Measurements from ENCODE around the gene LATS1. TPM values are rescaled to one million over a fixed set of nuclear protein-coding genes. Genes with fewer than 3 reads are reported as not detected.
"Not testable (repeated sequence)": the region's sequence is repeated elsewhere in the genome, so short reads cannot be mapped to it uniquely, and the experiment has no call there.

The LATS1 gene
- total RNA-seq, 1 experiment from 2014 or later = 13.5 TPM

DNA sequence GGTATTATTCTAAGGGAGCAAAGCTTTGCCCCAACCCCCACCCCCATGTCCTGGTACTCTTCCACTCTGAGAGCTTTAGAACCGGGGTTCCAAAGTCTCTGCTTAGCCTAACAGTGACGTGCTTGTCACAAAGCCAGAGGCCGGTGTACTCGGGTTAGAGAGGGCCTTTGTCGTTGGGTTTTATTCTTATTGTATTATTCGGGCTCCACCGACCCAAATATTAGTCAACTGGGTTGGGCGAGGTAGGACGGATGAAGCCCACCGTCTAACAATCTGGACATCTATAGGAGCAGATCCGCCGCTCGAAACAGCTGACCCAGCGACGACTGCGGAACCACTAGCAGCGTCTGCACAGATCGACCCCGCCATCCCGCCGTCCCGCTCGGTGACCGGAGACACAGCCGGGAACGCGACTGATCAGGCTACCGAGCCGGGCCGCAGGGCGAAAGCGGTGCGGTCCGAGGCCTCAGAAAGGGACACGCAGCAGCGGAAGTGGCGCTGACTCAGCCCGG lies 31.2 kb upstream of the LATS1 start:
- not testable (repeated sequence) for H3K36me3 ChIP-seq (replicated peaks; ENCODE audit: control insufficient read depth, insufficient read depth, low read length); H3K27me3 ChIP-seq (ENCODE audit: control insufficient read depth, insufficient read depth, low read length); DNase-seq
- H3K4me3 ChIP-seq (ENCODE audit: insufficient read depth, low read depth, low read length) = peak overlapping the region; percentile 100

DNA sequence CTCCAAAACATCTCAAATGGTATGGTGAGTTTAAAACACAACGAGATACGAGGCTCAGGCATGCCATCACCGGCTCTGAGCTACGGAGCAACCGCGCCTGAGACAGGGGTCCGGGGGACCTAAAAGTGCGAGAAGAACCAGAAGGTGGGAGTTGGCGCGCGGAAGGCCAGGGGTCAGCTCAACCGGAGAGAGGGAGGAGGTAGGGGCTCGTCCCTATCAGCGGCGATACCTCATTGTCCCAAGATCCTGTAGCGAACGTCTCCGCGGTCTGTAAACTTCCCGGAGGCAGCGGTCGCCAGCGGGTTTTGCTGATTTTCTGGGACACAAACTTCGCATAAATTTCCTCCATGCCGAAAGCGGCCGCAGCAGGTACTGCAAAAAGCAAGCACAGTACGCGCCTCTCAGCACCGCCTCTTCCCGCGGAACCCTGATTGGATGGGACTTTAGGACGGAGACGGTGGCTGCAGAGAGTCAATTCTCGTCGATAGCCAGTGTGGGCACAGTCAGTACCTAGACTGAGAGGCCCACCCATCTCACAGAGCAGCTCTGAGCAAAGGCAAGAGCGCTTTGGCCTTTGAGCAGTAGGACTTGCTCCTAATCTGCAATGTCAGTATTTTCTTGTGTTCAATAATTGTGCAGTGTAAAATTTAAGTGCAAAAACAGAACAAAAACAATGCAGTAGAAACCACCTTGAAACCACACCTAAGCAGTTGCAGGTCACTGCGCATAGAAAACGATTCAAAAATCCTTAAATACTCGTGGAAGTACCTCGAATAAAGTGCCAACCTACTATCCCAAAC lies 28.4 kb upstream of the LATS1 start, which contains the start of gene NUP43:
Gene NUP43 (minus strand): TSS at position 383 of the 800 bp plus-strand sequence. CDS start 34 bp downstream, at position 349.
- peak within 1 kb of the TSS; percentile 94 for H3K4me3 ChIP-seq (ENCODE audit: insufficient read depth, low read depth, low read length)
- peaks cover 6% of the 10 kb centered on the region for H3K36me3 ChIP-seq (replicated peaks; ENCODE audit: control insufficient read depth, insufficient read depth, low read length)
- no peaks in the 10 kb centered on the region for H3K27me3 ChIP-seq (ENCODE audit: control insufficient read depth, insufficient read depth, low read length)
- DNase-seq = peak; percentile 89

DNA sequence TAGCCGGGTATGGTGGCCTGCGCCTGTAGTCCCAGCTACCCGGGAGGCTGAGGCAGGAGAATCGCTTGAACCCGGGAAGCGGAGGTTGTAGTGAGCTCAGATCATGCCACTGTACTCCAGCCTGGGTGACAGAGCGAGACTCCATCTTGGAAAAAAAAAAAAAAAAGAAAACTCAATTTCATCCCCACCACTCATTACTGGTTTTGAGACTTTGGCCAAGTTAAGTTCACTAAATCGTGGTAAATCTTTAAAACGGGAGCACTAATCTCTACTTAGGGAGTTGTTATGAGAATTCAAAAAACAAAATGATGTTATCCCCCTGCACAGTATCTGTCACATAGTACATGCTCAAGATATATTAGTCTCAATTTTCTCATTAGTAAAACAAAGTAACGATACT lies 27.4 kb upstream of the LATS1 start:
- H3K27me3 ChIP-seq (ENCODE audit: control insufficient read depth, insufficient read depth, low read length); DNase-seq; H3K36me3 ChIP-seq (replicated peaks; ENCODE audit: control insufficient read depth, insufficient read depth, low read length): not testable (repeated sequence)
- H3K4me3 ChIP-seq (ENCODE audit: insufficient read depth, low read depth, low read length) = peak overlapping the region; percentile 94; the same call in 1 of the 2 replicates

DNA sequence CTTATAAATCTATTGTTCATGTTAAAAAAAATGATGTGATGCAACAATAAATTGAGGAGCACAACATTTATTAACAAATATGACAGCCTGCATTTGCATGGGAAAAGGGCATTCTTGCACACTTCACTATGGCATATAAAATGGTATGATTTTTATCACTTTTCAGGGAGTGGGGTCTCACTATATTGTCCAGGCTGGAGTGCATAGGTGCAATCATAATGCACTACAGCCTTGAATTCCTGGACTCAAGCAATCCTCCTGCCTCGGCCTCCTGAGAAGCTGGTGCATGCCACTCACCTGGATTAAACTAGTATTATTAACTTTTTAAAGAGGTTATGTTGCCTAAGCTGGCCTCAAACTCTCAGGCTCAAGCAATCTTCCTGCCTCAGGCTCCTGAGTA lies 17.0 kb upstream of the LATS1 start:
- H3K4me3 ChIP-seq (ENCODE audit: insufficient read depth, low read depth, low read length) = no peak overlapping the region
- H3K36me3 ChIP-seq (replicated peaks; ENCODE audit: control insufficient read depth, insufficient read depth, low read length) = peaks cover 20% of the 10 kb centered on the region
- no peaks in the 10 kb centered on the region for H3K27me3 ChIP-seq (ENCODE audit: control insufficient read depth, insufficient read depth, low read length)
- DNase-seq = no peak

DNA sequence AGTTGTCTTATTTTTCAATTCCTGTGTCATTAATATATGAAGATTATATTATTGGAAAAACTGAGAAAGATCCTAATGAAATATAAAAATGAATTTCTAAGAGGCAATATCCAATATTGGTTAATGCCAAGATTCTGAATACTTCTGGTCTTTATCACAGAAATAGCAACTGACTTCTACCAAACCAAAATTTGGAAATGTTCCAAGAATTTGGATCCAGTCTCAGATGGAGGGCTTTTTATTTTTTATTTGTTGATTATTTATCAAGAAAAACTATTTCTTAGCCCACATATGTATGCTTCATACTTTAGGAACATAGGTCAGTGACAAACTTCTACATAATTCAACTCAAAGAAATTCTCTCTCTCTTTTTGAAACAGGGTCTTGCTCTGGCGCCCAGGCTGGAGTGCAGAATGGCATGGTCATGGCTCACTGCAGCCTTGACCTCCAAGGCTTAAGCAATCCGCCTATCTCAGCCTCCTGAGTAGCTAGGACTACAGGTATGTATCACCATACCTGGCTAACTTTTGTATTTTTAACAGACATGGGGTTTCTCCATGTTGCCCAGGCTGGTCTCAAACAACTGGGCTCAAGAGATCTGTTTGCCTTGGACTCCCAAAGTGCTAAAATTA lies 15.3 kb upstream of the LATS1 start:
- Histone ChIP-seq H3K27me3 (ENCODE audit: control insufficient read depth, insufficient read depth, low read length) (no peaks in the 10 kb centered on the region), H3K36me3 (replicated peaks; ENCODE audit: control insufficient read depth, insufficient read depth, low read length) (peaks cover 25% of the 10 kb centered on the region), H3K4me3 (ENCODE audit: insufficient read depth, low read depth, low read length) (no peak overlapping the region)
- no peak for DNase-seq

DNA sequence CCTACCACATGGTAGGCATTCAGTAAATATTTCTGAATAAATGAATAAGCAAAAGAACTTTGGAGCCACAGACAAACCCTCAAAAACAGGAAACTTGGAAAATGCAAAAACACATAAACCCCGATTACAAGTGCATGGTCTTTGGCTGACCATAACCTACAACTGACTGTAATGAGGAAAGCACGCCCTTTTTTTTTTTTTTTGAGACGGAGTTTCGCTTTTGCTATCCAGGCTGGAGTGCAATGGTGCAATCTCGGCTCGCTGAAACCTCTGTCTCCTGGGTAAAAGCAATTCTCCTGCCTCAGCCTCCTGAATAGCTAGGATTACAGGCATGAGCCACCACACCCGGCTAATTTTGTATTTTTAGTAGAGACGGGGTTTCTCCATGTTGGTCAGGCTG lies 11.9 kb upstream of the LATS1 start:
- no peak overlapping the region for H3K4me3 ChIP-seq (ENCODE audit: insufficient read depth, low read depth, low read length)
- no peaks in the 10 kb centered on the region for H3K27me3 ChIP-seq (ENCODE audit: control insufficient read depth, insufficient read depth, low read length)
- no peak for DNase-seq
- peaks cover 21% of the 10 kb centered on the region for H3K36me3 ChIP-seq (replicated peaks; ENCODE audit: control insufficient read depth, insufficient read depth, low read length)

DNA sequence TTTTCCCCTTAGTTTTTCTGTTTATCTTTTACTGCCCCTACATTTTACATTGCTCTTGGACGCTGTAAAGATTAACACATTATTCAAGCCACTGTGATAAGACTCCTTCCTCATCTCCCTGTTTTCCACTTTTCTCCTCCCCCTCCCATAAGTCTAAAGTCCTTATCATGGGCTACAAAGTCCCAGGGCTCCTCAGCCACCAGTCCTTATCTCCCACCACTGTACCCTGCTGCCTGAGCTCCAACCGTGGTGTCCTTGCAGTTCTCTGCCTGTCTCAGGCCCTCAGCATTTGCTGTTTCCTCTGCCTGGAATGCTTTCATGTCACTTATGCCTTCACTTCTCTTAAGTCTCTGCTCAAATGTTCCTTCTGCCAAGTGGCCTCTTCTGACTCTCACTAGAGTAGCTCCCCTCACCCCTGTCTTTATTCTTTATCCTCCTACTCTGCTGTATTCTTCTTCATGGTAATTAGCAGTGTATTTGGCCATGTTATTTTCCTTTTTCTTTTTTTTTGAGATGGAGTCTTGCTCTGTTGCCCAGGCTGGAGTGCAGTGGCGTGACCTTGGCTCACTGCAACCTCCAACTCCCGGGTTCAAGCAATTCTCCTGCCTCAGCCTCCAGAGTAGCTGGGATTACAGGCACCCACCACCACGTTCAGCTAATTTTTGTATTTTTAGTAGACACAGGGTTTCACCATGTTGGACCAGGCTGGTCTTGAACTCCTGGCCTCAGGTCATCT lies 10.8 kb upstream of the LATS1 start:
- Histone ChIP-seq H3K36me3 (replicated peaks; ENCODE audit: control insufficient read depth, insufficient read depth, low read length) (peaks cover 20% of the 10 kb centered on the region), H3K4me3 (ENCODE audit: insufficient read depth, low read depth, low read length) (no peak overlapping the region), H3K27me3 (ENCODE audit: control insufficient read depth, insufficient read depth, low read length) (no peaks in the 10 kb centered on the region)
- DNase-seq = no peak

DNA sequence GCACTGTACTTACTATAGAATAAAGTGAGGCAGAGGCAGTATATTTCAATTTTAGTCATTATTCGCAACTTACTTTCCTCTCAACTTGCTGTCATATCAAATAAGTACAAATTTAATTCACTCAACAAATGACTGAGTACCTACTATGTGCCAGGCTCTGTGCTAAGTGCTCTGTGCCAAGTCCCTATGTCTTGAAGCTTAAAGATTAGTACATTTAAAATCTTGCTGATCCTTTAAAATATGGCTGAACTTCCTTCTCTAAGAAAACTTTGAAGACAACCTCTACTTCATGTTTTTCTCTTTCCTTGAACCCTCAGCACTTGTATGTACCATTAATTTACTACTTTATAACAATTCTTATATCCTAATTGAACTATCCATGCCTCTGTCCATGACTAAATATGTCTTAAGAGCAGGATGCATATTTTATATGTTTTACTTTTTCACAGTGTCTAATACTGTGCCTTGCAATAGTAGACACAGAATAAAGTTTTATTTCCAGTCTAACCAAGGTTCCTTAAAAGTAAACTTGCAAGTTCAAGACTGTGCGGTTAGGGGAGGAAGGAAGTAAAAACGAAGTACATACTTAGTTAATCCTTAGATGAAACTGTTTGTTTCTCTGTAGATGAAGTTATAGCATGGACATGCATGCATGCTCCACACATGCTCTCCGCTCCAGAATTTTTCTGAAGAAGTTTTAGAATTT lies 10.0 kb upstream of the LATS1 start:
- no peaks in the 10 kb centered on the region for H3K27me3 ChIP-seq (ENCODE audit: control insufficient read depth, insufficient read depth, low read length)
- H3K36me3 ChIP-seq (replicated peaks; ENCODE audit: control insufficient read depth, insufficient read depth, low read length) = peaks cover 18% of the 10 kb centered on the region
- no peak overlapping the region for H3K4me3 ChIP-seq (ENCODE audit: insufficient read depth, low read depth, low read length)
- DNase-seq = no peak

DNA sequence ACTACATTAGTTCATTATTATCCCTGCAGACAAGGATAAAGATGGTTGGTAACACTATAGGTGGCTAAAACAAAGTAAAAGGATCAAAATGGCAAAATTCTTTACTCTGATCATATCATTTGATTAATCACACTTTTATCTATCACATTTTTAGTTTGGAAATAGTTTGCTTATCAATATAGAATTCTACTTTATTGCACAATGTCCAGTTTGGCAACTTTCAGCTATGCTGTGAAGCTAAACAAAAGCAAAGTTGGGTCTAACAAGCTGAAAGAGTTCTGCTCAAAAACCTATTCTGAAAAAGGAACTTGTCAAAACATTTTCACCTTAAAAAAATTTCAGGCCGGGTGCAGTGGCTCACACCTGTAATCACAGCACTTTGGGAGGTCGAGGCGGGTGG lies 7.9 kb upstream of the LATS1 start:
- DNase-seq = no peak
- no peaks in the 10 kb centered on the region for H3K27me3 ChIP-seq (ENCODE audit: control insufficient read depth, insufficient read depth, low read length)
- H3K4me3 ChIP-seq (ENCODE audit: insufficient read depth, low read depth, low read length) = no peak overlapping the region
- peaks cover 14% of the 10 kb centered on the region for H3K36me3 ChIP-seq (replicated peaks; ENCODE audit: control insufficient read depth, insufficient read depth, low read length)

DNA sequence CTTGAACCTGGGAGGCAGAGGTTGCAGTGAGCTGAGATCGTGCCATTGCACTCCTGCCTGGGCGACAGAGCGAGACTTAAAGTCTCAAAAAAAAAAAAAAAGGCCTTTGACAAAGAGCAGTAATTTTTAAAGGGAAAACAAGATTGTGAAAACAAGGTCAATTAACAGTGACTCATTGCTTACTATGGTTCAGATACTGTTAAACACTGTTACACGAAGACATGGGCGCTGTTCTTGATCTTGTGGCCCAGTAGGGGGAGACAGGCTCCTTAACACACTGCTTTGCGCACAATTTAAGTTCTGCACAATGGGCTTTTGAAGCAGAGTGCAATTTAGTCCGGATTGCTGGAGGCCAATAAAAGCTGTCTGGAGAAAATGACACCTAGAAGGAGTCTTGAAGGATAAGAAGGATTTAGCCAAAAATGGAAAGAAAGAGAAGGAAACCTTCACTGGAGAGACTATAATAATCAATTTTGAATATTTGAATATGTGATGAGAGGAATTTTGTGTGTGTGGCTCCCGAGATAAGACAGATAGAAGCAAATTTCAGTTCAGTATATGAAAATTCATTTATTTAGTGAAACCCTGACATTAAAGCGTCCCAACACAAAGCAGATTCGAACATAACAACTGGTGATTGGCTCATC lies 6.0 kb upstream of the LATS1 start:
- Histone ChIP-seq H3K27me3 (ENCODE audit: control insufficient read depth, insufficient read depth, low read length) (no peaks in the 10 kb centered on the region), H3K36me3 (replicated peaks; ENCODE audit: control insufficient read depth, insufficient read depth, low read length) (peaks cover 8% of the 10 kb centered on the region), H3K4me3 (ENCODE audit: insufficient read depth, low read depth, low read length) (no peak overlapping the region)
- peak; percentile 49 for DNase-seq

DNA sequence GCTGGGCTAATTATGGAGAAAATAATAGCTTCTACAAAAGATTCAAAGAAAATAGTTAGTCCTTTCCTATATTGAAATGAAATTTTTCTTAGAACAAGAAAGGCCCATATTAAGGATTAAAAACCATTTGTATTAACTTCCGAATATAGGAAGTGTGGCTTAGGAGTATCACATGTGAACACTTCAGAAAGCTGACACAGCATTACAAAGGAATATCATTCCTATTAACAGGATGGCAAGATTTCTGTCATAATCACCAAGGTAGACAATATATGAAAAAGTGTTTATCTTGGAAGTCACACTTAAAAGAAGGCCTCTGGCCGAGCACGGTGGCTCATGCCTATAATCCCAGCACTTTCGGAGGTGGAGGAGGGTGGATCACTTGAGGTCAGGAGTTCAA lies 5.4 kb upstream of the LATS1 start:
- no peak for DNase-seq
- H3K27me3 ChIP-seq (ENCODE audit: control insufficient read depth, insufficient read depth, low read length) = no peaks in the 10 kb centered on the region
- H3K4me3 ChIP-seq (ENCODE audit: insufficient read depth, low read depth, low read length) = no peak overlapping the region
- peaks cover 4% of the 10 kb centered on the region for H3K36me3 ChIP-seq (replicated peaks; ENCODE audit: control insufficient read depth, insufficient read depth, low read length)

DNA sequence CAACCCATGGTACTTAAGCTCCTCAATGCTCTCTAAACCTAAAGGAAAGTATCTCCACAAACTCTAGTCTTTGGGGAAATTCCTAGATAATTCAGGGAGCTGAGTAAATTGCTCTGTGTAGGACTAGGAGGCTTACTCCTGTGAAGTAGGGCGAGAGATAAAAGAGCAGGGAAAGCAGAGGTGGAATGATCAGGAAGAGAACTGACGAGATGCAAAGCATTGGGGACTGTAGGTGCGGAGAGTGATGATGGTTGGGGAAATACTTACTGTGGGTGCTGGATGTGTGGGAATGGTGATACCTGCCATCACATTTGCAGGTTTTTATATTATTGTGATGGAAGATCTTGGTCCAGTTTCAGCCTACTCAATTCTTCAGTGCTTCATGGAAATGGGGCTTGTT lies 1.6 kb upstream of the LATS1 start:
- Histone ChIP-seq H3K4me3 (ENCODE audit: insufficient read depth, low read depth, low read length) (no peak overlapping the region), H3K27me3 (ENCODE audit: control insufficient read depth, insufficient read depth, low read length) (no peaks in the 10 kb centered on the region), H3K36me3 (replicated peaks; ENCODE audit: control insufficient read depth, insufficient read depth, low read length) (no peaks in the 10 kb centered on the region; the same call in 1 of the 2 replicates)
- no peak for DNase-seq

DNA sequence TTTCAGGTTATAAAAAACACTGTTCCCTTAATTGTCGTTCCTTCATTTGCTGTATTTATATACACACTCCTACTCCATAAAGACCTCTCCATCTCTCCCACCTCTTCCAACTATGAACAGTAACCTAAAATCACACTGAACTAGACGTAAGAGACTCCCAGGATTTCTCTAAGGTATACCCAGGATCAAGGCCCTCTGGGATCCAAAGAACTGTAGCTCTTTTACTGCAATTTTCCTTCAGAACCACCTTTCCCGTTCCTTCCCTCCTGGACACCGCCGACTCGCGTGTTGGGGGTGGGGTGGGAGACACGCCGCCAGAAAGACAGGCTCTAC lies 680 bp downstream of the LATS1 start:
- Histone ChIP-seq H3K36me3 (replicated peaks; ENCODE audit: control insufficient read depth, insufficient read depth, low read length) (no peaks in the 10 kb centered on the region), H3K27me3 (ENCODE audit: control insufficient read depth, insufficient read depth, low read length) (no peaks in the 10 kb centered on the region), H3K4me3 (ENCODE audit: insufficient read depth, low read depth, low read length) (peak overlapping the region; percentile 94)
- no peak for DNase-seq
